ENCODE measurements around the gene FARP2. TPM values are rescaled to one million over a fixed set of nuclear protein-coding genes. Genes with fewer than 3 reads are reported as not detected.

FARP2 gene
- total and polyA plus RNA-seq, 2 of the 13 experiments (the other 11 are each of a cell fraction or from before 2014, with no cell fraction given): 28.0 to 45.4 TPM

DNA sequence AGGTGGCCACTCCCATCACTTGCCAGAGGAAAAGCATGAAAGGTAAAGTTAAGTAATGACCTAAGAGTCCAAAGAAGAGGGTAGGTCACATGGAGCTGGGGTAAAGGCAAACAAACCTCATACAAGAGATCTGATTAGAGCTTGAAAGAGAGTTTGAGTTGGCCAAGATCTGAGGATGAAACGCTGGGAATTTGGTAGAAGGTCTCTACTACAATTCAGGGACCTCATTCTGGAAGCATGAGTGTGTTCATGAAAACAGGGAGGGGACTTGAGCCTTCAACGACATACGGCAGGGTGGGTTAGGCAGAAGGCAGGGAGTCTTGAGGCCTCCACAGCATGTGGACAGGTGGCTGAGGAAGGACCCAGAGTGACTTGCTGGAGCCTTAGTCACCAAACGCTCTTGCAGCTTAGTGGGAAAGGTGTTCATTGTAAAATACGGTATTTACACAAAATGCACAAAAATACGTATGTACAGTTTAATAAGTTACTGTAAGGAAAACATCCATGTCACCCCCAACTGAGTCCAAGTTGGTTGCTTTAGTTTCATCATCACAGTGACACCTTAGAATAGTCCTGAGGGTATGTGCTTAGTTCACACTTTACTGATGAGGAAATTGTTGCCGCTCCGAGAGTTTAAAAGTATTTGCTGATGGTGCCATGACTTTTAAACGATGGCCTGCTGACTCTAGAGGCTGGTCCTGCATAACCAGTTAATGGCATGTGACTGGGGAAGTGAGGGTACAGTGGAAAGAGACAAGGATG, 5.0 kb upstream of the FARP2 start (continued):
- TF ChIP-seq, protein P1, sequence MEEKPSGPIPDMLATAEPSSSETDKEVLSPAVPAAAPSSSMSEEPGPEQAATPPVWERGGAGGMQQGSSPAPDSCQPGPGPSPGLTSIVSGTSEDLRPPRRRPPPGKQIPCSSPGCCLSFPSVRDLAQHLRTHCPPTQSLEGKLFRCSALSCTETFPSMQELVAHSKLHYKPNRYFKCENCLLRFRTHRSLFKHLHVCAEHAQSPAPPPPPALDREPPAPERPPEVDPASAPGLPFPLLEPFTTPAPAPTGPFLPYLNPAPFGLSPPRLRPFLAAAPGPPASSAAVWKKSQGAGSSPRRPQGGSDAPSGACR (CRISPR knock-in tag; IDR thresholded peaks at IDR 0.05): 0 out of 2 replicates have a peak, but pooled peaks have one; percentile 5
- TF ChIP-seq ZNF382 (CRISPR knock-in tag; IDR thresholded peaks at IDR 0.05; ENCODE audit: borderline replicate concordance) (0 out of 2 replicates have a peak, but pooled peaks have one; percentile 27), RARA (CRISPR knock-in tag; IDR thresholded peaks at IDR 0.05) (peak; percentile 63), SP2 (CRISPR knock-in tag; IDR thresholded peaks at IDR 0.05) (no peak), GATAD2A (CRISPR knock-in tag; IDR thresholded peaks at IDR 0.05) (peak; percentile 79), TARDBP (CRISPR knock-in tag; IDR thresholded peaks at IDR 0.05) (peak; percentile 68), SOX5 (CRISPR knock-in tag; IDR thresholded peaks at IDR 0.05; ENCODE audit: borderline replicate concordance) (peak; percentile 59), XRCC5 (optimal IDR thresholded peaks at IDR 0.05; ENCODE audit: low read length) (peak; percentile 56), ZNF160 (CRISPR knock-in tag; IDR thresholded peaks at IDR 0.05) (peak; percentile 15; the same call in 1 of the 2 replicates), FOSL2 (CRISPR knock-in tag; IDR thresholded peaks at IDR 0.05) (peak; percentile 20; the same call in 1 of the 2 replicates), KAT7 (CRISPR knock-in tag; IDR thresholded peaks at IDR 0.05; ENCODE audit: borderline replicate concordance) (peak; percentile 75), TCF7 (IDR thresholded peaks at IDR 0.05; ENCODE audit: low read depth) (peak; percentile 54), SPEN (CRISPR knock-in tag; IDR thresholded peaks at IDR 0.05; ENCODE audit: low read depth) (0 out of 2 replicates have a peak, but pooled peaks have one; percentile 31), TBP (CRISPR knock-in tag; IDR thresholded peaks at IDR 0.05) (no peak), EP300 (IDR thresholded peaks at IDR 0.05; ENCODE audit: low read depth in 2 of 2, low read length in 2 of 2) (peak; percentile 22 to 85; a peak in 2 of 4 replicates), EP300 (CRISPR knock-in tag; IDR thresholded peaks at IDR 0.05; ENCODE audit: borderline replicate concordance) (no peak), TEAD3 (CRISPR knock-in tag; optimal IDR thresholded peaks at IDR 0.05; ENCODE audit: borderline replicate concordance) (peak; percentile 23), ZNF772 (CRISPR knock-in tag; IDR thresholded peaks at IDR 0.05) (peak; percentile 42; the same call in 1 of the 2 replicates), ZNF615 (CRISPR knock-in tag; IDR thresholded peaks at IDR 0.05; ENCODE audit: borderline replicate concordance) (0 out of 2 replicates have a peak, but pooled peaks have one; percentile 55), KDM6A (CRISPR knock-in tag; IDR thresholded peaks at IDR 0.05; ENCODE audit: low read depth) (peak; percentile 53; the same call in 1 of the 2 replicates), DMAP1 (CRISPR knock-in tag; IDR thresholded peaks at IDR 0.05) (peak; percentile 53), CCDC6 (CRISPR knock-in tag; IDR thresholded peaks at IDR 0.05) (peak; percentile 56; the same call in 1 of the 2 replicates), RCOR2 (CRISPR knock-in tag; IDR thresholded peaks at IDR 0.05) (peak; percentile 10; the same call in 1 of the 2 replicates), SSRP1 (CRISPR knock-in tag; IDR thresholded peaks at IDR 0.05) (peak; percentile 97), HOXA3 (CRISPR knock-in tag; IDR thresholded peaks at IDR 0.05) (peak; percentile 60)
- TF ChIP-seq, protein P2, sequence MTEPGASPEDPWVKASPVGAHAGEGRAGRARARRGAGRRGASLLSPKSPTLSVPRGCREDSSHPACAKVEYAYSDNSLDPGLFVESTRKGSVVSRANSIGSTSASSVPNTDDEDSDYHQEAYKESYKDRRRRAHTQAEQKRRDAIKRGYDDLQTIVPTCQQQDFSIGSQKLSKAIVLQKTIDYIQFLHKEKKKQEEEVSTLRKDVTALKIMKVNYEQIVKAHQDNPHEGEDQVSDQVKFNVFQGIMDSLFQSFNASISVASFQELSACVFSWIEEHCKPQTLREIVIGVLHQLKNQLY (CRISPR knock-in tag; IDR thresholded peaks at IDR 0.05): 0 out of 2 replicates have a peak, but pooled peaks have one; percentile 24
- TF ChIP-seq, protein P3, sequence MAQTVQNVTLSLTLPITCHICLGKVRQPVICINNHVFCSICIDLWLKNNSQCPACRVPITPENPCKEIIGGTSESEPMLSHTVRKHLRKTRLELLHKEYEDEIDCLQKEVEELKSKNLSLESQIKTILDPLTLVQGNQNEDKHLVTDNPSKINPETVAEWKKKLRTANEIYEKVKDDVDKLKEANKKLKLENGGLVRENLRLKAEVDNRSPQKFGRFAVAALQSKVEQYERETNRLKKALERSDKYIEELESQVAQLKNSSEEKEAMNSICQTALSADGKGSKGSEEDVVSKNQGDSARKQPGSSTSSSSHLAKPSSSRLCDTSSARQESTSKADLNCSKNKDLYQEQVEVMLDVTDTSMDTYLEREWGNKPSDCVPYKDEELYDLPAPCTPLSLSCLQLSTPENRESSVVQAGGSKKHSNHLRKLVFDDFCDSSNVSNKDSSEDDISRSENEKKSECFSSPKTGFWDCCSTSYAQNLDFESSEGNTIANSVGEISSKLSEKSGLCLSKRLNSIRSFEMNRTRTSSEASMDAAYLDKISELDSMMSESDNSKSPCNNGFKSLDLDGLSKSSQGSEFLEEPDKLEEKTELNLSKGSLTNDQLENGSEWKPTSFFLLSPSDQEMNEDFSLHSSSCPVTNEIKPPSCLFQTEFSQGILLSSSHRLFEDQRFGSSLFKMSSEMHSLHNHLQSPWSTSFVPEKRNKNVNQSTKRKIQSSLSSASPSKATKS (CRISPR knock-in tag; IDR thresholded peaks at IDR 0.05): peak; percentile 91; the same call in 1 of the 2 replicates
- TF ChIP-seq, protein P4, sequence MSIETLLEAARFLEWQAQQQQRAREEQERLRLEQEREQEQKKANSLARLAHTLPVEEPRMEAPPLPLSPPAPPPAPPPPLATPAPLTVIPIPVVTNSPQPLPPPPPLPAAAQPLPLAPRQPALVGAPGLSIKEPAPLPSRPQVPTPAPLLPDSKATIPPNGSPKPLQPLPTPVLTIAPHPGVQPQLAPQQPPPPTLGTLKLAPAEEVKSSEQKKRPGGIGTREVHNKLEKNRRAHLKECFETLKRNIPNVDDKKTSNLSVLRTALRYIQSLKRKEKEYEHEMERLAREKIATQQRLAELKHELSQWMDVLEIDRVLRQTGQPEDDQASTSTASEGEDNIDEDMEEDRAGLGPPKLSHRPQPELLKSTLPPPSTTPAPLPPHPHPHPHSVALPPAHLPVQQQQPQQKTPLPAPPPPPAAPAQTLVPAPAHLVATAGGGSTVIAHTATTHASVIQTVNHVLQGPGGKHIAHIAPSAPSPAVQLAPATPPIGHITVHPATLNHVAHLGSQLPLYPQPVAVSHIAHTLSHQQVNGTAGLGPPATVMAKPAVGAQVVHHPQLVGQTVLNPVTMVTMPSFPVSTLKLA (IDR thresholded peaks at IDR 0.05): peak; percentile 54; the same call in 1 of the 2 replicates

All from HepG2 (cell line).